Measurements from ENCODE around the gene MTURN.

Gene MTURN

GRCh38 chr7:30136117-30136731, 1.4 kb downstream of the MTURN start:
- no peak for DNase-seq

GRCh38 chr7:30136743-30137485, 2.1 kb downstream of the MTURN start:
- no peak for DNase-seq

DNA sequence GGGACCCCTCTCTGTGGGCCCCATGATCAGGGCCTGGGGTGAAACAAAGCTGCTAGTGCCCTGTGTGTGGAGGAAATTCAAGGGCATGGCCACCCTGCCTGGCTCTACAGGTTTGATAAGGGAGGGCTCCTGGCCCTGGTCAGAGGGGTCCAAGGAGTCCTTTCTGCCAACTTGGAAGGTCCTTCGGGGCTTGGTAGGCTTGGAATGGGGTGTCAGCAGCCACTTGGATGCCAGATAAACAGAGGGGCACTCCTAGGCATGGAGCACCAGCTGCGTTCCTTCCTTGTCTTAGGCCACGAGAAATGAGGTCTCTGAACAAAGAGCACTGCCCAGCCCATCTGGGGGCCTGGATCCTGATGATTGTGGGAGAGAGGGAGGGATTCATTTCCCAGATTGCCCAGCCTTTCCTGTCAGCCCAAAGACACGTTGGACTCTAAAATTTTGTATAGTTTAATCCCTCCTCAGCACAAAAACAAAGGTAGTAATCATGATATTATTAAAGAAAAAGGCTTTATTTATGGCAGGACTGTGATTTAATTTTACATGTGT, 5.1 kb downstream of the MTURN start:
- DNase-seq = no peak

DNA sequence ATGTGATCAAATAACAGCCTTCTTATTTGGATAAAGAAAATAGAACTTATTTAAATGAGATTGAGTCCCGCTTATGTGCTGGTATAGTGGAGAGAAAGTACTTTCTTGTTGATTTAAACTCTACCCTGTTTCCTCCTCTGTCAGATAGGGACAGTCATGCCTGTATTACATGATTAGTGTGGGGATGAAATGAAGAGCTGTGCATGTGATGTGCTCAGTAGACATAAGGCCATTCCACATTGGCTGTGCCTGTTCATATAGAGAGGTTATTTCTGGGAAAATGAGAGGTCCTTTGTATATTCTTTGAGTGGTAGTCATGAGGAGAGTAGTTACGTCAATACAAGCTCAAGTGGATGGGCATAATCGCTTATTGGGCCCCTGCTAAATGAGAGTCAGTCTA, 5.7 kb downstream of the MTURN start:
- peak; percentile 16 for DNase-seq

- no peak for DNase-seq
Measured at GRCh38 chr7:30142710-30143109, 7.9 kb downstream of the MTURN start.

DNA sequence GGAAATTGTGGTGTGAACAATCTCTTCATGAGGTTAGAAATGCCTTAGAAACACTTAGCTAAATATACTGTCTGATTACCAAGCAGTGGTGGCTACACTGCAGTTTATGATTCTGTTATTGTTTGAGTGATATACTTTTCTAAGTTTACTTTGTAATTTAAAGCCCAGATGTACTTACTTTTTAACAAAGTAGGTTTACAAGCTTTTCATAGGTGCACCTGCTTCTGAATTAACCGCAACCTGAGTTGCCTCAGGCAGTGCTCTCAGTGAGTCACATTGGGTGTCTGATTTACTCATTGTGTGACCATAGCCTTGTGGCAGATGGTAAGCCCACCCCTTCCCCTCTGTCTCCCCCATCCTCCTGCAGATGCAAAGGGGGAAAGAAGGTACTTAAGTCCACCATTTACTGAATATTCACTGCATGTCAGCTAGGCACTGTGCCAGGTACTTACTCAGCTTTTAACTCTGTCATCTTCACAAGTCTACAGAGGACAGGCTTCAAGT, 9.0 kb downstream of the MTURN start:
- DNase-seq = peak; percentile 66

- no peak for DNase-seq
Measured at GRCh38 chr7:30144657-30145306, 10.0 kb downstream of the MTURN start.

DNA sequence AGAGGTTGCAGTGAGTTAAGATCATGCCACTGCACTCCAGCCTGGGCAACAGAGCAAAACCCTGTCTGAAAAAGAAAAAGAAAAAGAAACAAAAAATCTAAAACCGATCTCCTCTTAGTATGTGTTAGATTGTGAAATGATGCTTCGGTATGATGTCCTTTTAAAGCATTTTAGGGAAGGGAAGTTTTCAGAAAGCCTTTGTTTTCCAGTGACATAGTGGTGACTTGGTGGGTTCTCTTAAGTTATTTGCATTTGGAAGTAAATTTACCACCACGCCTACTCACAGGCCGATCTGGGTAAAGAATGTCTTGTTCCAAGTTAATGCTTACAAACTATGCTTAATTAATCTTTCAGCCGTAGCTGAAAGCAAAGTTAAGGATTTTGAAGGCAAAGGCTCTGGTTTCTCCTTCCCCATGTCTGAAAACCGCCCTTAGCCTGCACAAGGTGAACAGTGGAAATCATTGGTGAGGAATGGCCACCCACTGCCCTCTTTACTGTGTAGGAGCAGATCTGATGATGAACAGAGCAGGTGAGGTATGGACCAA, 10.7 kb downstream of the MTURN start:
- no peak for DNase-seq

- peak; percentile 77 for DNase-seq
Measured at GRCh38 chr7:30146127-30146612, 11.4 kb downstream of the MTURN start.

DNA sequence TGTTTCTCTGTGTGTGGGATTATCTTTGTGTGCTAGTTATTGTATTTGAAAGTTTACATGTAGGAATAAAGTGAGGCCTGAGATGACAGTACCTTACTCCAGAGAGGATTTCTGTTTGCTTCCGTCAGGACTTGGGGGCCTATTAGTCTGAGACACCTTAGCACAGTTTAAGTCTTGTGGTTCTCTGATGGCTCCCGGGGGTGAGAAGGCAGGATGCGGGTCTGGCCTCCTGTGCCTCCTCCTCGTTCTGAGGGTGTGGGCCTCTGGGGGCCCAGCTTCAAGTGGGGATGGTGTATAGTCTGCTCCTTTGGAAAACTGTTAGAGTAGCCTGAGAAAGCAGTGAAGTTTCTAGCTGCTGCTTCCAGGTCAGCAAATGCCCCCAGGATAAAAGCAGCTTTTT, 12.4 kb downstream of the MTURN start:
- DNase-seq = no peak

GRCh38 chr7:30147785-30148184, 13.0 kb downstream of the MTURN start:
- no peak for DNase-seq

DNA sequence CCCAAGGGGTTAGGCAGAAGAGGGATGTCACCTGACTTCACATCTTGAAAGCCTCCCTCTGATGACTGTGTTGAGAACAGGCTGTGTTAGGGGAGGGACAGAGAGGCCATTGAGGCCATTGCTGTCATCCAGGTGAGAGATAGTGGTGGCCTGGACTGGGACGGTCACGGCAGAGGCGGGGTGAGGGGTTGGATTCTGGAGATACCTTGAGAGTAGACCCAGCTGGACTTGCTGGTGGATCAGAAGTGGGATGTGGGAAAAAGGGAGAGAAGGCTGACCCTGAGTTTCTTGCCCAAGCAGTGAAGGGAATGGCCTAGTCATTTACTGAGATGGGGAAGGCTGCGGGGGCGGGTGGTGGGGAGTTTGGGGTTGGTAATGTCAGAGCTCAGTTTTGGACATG, 13.6 kb downstream of the MTURN start:
- no peak for DNase-seq

DNA sequence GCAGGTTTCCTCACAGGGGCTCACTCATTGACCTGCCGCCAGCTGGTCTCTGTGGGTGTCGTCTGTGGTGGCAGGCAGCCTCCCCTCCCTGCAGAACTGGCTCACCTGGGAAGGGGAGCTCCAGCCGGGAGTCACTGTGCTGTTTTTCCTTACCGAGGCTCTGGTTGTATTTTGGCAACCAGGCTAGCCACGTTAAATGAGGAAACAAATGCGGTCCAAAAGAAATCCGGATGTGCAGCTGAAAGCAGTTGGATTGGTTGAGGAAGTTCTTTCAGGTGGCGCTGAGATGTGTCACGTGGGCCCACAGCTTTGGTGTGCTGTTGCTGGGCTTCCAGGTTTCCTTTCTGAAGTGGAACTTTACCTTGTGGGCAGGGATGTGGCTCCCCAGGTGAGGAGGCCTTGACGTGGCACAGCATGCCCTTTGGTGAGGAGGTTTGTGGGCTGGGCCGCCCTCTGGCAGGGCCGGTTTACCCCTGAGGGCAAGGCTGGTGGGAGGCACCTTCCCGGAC, 14.2 kb downstream of the MTURN start:
- DNase-seq = no peak

GRCh38 chr7:30149640-30150272, 15.0 kb downstream of the MTURN start:
- no peak for DNase-seq

DNA sequence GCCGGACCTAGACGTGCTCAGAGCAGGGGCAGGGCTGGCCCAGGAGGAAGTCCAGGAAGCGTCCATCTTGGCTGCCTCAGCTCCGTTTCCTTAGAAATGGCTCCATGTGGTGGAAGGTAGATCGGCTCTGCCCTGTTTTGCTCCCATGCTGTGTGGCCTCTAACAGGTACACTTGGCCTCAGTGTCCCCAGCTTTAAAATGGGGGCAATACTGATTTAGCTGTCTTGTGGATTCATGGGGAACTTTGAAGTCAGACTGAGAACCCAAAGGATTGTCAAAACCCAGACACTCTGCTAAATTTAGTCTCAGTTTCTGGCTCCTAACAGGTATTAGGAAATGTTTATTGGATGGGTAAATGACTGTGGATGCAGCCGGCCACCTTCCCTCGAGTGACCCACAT, 15.9 kb downstream of the MTURN start:
- no peak for DNase-seq

DNA sequence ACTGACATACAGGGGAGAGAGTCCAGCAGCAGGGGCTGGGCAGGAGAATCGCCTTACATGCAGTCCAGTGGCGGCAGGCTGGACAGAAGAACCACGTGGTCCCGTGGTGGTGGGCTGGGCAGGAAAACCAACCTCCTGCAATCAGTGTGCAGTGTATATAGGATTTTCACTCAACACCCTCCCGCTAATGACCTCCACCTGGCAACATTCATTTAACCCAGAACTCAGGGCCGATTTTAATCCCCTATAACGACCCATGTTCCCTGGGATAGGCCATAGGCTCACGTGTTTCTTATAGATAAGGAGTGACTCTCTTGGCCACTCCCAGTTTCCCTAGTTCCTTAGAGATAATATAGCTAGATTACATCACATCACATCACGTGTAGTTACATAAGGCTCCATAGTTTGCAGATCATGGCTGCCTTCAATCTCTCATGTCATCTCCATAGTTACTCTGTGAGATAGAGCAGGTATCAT, 19.4 kb downstream of the MTURN start:
- no peak for DNase-seq

DNA sequence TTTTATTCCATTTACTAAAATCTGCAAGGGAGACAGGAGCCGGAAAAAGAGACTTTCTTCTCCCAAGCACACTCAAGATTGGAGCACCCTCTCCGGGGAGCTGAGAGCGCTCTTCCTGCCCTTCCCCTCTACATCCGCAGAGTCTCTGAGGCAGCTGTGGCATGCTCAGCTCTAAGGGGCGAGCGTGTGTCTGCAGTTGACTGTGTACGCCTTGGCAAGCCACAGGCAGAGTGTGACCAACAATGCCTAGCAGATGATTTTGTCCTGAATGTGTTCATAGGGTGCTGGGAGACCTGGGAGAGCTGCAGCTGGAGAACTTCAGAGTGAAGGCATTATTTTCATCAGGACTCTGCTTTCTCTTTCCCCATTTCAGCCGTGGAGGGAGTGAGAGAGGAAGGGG, 20.7 kb downstream of the MTURN start:
- no peak for DNase-seq

DNA sequence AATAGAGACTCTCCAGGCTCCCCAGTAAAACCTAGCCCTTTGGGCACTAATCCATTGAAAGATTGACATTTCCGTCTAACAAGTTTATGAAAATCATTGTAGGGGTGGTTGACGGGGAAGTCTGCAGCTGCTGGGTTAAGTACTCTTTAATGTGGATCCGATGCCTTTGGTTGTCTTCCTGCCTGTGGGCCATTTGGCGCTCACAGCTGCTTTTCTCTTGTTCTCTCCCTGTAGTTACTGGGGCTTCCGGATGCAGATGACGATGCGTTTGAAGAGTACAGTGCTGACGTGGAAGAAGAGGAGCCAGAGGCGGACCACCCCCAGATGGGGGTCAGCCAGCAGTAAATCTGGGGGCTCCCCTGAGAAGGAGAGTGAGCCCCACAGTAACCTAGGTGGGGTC, 22.4 kb downstream of the MTURN start:
- DNase-seq = no peak

DNA sequence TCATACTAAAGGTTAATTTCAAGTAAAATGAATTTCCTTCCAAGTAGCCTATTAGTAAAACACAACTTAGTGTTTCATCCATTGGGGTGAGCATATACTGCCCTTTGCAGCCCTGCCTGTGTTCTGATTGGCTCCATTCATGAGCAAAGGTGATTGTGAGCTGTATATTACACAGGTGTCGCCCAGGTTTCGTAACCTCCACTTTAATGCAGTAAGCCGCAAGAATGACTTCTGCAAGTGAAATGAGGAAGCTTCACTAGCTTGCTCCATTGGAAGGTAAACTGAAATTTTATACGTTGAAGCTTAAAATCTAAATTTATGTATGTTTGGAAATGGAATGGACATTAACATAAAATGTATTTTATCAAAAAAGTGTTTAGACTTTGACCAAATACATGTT, 24.4 kb downstream of the MTURN start:
- DNase-seq = no peak

DNA sequence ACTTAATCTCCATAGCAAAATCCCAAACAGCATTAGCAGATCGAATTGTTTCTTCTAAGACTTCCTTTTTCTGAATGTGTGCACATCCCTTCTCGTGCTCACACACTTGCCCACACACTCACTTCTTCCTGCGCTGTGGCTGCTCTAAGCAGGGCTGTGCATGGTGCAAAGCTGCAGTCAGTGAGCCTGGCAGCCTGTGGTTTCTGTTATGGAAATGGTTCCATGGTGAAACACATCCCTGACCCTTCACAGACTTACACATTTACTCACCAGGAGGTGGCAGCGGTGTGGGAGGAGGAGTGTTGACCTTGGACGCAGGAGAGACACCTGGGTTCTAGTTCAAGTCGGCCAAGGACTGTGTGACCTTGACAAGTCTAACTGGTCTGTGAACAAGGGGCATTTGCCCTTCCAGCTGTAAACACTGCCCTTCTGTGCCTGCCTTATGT, 24.9 kb downstream of the MTURN start:
- DNase-seq = peak; percentile 34

- no peak for DNase-seq
Measured at GRCh38 chr7:30160329-30160728, 25.5 kb downstream of the MTURN start.

DNA sequence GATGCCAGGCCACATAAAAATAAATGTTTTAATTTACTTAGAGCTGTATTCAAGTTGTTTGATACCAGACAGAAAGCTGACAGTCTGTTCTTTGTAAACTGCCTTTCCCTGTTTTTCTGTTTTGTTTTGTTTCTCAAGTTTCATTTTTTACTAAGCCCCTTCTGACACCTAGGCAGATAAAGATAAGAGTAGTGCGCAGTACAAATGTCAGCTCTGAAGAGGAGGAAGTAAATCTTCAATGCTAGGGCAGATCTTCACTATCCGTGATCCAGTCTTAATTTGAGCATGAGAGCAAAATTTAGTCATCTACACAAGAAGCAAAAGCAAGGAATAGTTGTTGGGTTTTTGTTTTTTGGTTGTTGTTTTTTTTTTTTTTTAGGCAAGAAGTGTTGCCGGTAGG, 27.3 kb downstream of the MTURN start:
- DNase-seq = no peak

Data from SHP77 treated with DMSO at 0.1 percent for 48 hours (cell line).